K562 (cell line): ENCODE data around the gene SRCIN1.

Experiments used
- EZH2 ChIP-seq: IDR thresholded peaks from 2 replicates; pipeline ENCODE4 v1.6.1; 2012; ENCODE audit warnings: low read depth, mild to moderate bottlenecking, inconsistent platforms, low read length, borderline replicate concordance
- NRF1 ChIP-seq, 2 experiments: fragments of 450-650 bp; IDR thresholded peaks in 1 of 2; conservative IDR thresholded peaks in 1 of 2; 2 replicates each; pipeline ENCODE4 v1.6.1; 2014; ENCODE audit warnings: mild to moderate bottlenecking in 2 of 2
- POLR2AphosphoS5 ChIP-seq: IDR thresholded peaks from 2 replicates; pipeline ENCODE4 v1.6.1; 2011; ENCODE audit warnings: mild to moderate bottlenecking, low read depth, low read length, moderate library complexity; ENCODE audit not compliant: control insufficient read depth, insufficient read depth
- ZBTB17 ChIP-seq: fragments of 450-650 bp; formaldehyde crosslinking; IDR thresholded peaks from 2 replicates; pipeline ENCODE4 v1.4.0; 2020; ENCODE audit warnings: mild to moderate bottlenecking
- ZKSCAN1 ChIP-seq: fragments of 150-350 bp; IDR thresholded peaks from 2 replicates; pipeline ENCODE4 v1.6.1; 2016; ENCODE audit warnings: low read depth, low read length
- TF ChIP-seq, protein P1 (sequence below), 3 experiments: IDR thresholded peaks in 2 of 3; conservative IDR thresholded peaks in 1 of 3; 2 replicates each; pipeline ENCODE4 v1.5.1; 2011 to 2012; ENCODE audit warnings: low read length in 3 of 3, mild to moderate bottlenecking in 3 of 3, control low read depth in 2 of 3, improper control_type of control experiment in 1 of 3, inconsistent platforms in 1 of 3, low read depth in 1 of 3, mixed read lengths in 1 of 3, moderate library complexity in 1 of 3; ENCODE audit not compliant: insufficient read depth in 2 of 3

- TF ChIP-seq, protein P1, sequence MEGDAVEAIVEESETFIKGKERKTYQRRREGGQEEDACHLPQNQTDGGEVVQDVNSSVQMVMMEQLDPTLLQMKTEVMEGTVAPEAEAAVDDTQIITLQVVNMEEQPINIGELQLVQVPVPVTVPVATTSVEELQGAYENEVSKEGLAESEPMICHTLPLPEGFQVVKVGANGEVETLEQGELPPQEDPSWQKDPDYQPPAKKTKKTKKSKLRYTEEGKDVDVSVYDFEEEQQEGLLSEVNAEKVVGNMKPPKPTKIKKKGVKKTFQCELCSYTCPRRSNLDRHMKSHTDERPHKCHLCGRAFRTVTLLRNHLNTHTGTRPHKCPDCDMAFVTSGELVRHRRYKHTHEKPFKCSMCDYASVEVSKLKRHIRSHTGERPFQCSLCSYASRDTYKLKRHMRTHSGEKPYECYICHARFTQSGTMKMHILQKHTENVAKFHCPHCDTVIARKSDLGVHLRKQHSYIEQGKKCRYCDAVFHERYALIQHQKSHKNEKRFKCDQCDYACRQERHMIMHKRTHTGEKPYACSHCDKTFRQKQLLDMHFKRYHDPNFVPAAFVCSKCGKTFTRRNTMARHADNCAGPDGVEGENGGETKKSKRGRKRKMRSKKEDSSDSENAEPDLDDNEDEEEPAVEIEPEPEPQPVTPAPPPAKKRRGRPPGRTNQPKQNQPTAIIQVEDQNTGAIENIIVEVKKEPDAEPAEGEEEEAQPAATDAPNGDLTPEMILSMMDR (IDR thresholded peaks at IDR 0.05 in 2 of 3, conservative IDR thresholded peaks at IDR 0.05 in 1 of 3; ENCODE audit: insufficient read depth in 2 of 3, low read depth in 1 of 3, low read length in 3 of 3), result no peak
- TF ChIP-seq ZBTB17 (CRISPR knock-in tag) (no peak), POLR2AphosphoS5 (no peak), NRF1 (conservative IDR thresholded peaks at IDR 0.05 in 1 of 2, IDR thresholded peaks at IDR 0.05 in 1 of 2) (no peak), EZH2 (no peak), ZKSCAN1 (no peak)
Measured at GRCh38 chr17:38619451-38619795, 13.7 kb upstream of the SRCIN1 start.
